ENCODE results near the gene TBX1.

GRCh38 chr22:19756288-19757128, 4.1 kb upstream of the TBX1 start:
- TF ChIP-seq CTCF (IDR thresholded peaks at IDR 0.05; ENCODE audit: borderline replicate concordance, extremely low read depth, low read length, poor library complexity, severe bottlenecking), result no peak
- no peak for TF ChIP-seq EZH2 (IDR thresholded peaks at IDR 0.05; ENCODE audit: borderline replicate concordance, low read depth, low read length, severe bottlenecking)

Data from DND-41 (cell line).